H1 (cell line): Measurements from ENCODE around the gene PRKG2. TPM values are rescaled to one million over a fixed set of nuclear protein-coding genes. Genes with fewer than 3 reads are reported as not detected.

Experiments used
- CTCF ChIA-PET: fragments of 300-600 bp; sonication (Branson Sonifier 250); formaldehyde crosslinking; loops from one replicate; lab custom pipeline; 2021; ENCODE audit not compliant: partially characterized antibody; lab: Charles Lee
- POLR2A ChIA-PET: fragments of 300-600 bp; sonication (Branson Sonifier 250); formaldehyde crosslinking; loops from one replicate; lab custom pipeline; 2021; ENCODE audit warnings: inconsistent platforms; ENCODE audit not compliant: partially characterized antibody; lab: Charles Lee
- DNase-seq, 2 experiments: peaks; one replicate each; pipeline versions ENCODE4 v3.0.0 to v3.0.0-alpha.2; 2010 to 2022; ENCODE audit warnings: low spot score in 2 of 2, low read depth in 1 of 2, mixed read lengths in 1 of 2
- FAIRE-seq: peaks from 2 replicates; lab custom pipeline; 2011; peaks lifted over from hg19 to GRCh38; lab: Jason Lieb, UNC
- H2AFZ ChIP-seq: 2 replicates; pipeline ENCODE4 v1.8.1; 2012; ENCODE audit warnings: low read length, inconsistent platforms
- H2AK5ac ChIP-seq: 2 replicates; pipeline ENCODE4 v1.6.1; 2013; ENCODE audit warnings: low read depth, low read length
- H2BK120ac ChIP-seq: replicated peaks from 2 replicates; pipeline ENCODE3; 2013; ENCODE audit warnings: low read depth, low read length, inconsistent platforms
- H2BK12ac ChIP-seq: 2 replicates; pipeline ENCODE4 v1.6.1; 2013; ENCODE audit warnings: low read depth, low read length
- H2BK15ac ChIP-seq: 2 replicates; pipeline ENCODE4 v1.6.1; 2013; ENCODE audit warnings: low read length
- H2BK20ac ChIP-seq: 2 replicates; pipeline ENCODE4 v1.6.1; 2013; ENCODE audit warnings: low read length
- H2BK5ac ChIP-seq: 2 replicates; pipeline ENCODE4 v1.6.1; 2013; ENCODE audit warnings: low read depth, low read length
- H3K14ac ChIP-seq: 2 replicates; pipeline ENCODE4 v1.6.1; 2013; ENCODE audit warnings: inconsistent platforms; ENCODE audit not compliant: insufficient read length
- H3K18ac ChIP-seq: 2 replicates; pipeline ENCODE4 v1.6.1; 2013; ENCODE audit warnings: low read length; ENCODE audit errors: extremely low read depth
- H3K23ac ChIP-seq: 2 replicates; pipeline ENCODE4 v1.6.1; 2013; ENCODE audit warnings: inconsistent platforms; ENCODE audit not compliant: insufficient read length
- H3K23me2 ChIP-seq: 2 replicates; pipeline ENCODE4 v1.6.1; 2013; ENCODE audit warnings: low read depth, low read length
- H3K27ac ChIP-seq: 2 replicates; pipeline ENCODE4 v1.6.1; 2011; ENCODE audit warnings: low read depth, low read length, inconsistent platforms
- H3K27me3 ChIP-seq, 4 experiments: replicated peaks in 1 of 4; 1 replicate in 1 of 4; 2 replicates in 3 of 4; pipeline versions ENCODE4 v1.6.1 to v1.8.1; 2011 to 2013; ENCODE audit warnings: low read length in 3 of 4, mild to moderate bottlenecking in 3 of 4, inconsistent platforms in 2 of 4, mixed read lengths in 2 of 4, moderate library complexity in 1 of 4; ENCODE audit not compliant: control insufficient read depth in 3 of 4, insufficient read depth in 3 of 4; ENCODE audit errors: extremely low read depth in 1 of 4
- H3K36me3 ChIP-seq, 4 experiments: 2 replicates each; pipeline versions ENCODE4 v1.6.1 to v1.8.1; 2011 to 2013; ENCODE audit warnings: mild to moderate bottlenecking in 4 of 4, low read length in 3 of 4, moderate library complexity in 2 of 4, control low read depth in 1 of 4, inconsistent platforms in 1 of 4; ENCODE audit not compliant: insufficient read depth in 4 of 4, control insufficient read depth in 2 of 4
- H3K4ac ChIP-seq: replicated peaks from 2 replicates; pipeline ENCODE3; 2013; ENCODE audit warnings: low read length, low read depth, mixed read lengths, inconsistent platforms; ENCODE audit not compliant: insufficient read length
- H3K4me1 ChIP-seq, 4 experiments: replicated peaks in 1 of 4; 1 replicate in 1 of 4; 2 replicates in 3 of 4; pipeline versions ENCODE4 v1.6.1 to v1.8.1; 2011 to 2013; ENCODE audit warnings: low read length in 3 of 4, inconsistent platforms in 2 of 4, mixed read lengths in 1 of 4; ENCODE audit not compliant: insufficient read depth in 4 of 4, control insufficient read depth in 3 of 4
- H3K4me2 ChIP-seq, 2 experiments: 2 replicates each; pipeline versions ENCODE4 v1.6.1 to v1.8.1; 2011 to 2013; ENCODE audit warnings: low read depth in 2 of 2, low read length in 2 of 2, control low read depth in 1 of 2, inconsistent platforms in 1 of 2, mild to moderate bottlenecking in 1 of 2; ENCODE audit not compliant: insufficient read depth in 1 of 2
- H3K4me3 ChIP-seq, 4 experiments: fragments of 200-600, 300-600 bp in 1 of 4; sonication (generic), shearing (Covaris generic), sonication (Bioruptor Twin) in 1 of 4; 2 replicates each; pipeline versions ENCODE4 v1.5.1 to v1.8.1; 2011 to 2016; ENCODE audit warnings: low read length in 4 of 4, low read depth in 3 of 4, control low read depth in 2 of 4, inconsistent platforms in 2 of 4, mild to moderate bottlenecking in 2 of 4, mixed read lengths in 1 of 4, moderate library complexity in 1 of 4; ENCODE audit not compliant: insufficient read depth in 2 of 4; ENCODE audit errors: extremely low read depth in 1 of 4
- H3K56ac ChIP-seq: replicated peaks from 2 replicates; pipeline ENCODE3; 2013; ENCODE audit warnings: low read depth, mild to moderate bottlenecking, mixed read lengths, low read length, inconsistent platforms; ENCODE audit not compliant: insufficient read length
- H3K79me1 ChIP-seq: 2 replicates; pipeline ENCODE4 v1.6.1; 2013; ENCODE audit warnings: low read depth, low read length, control low read depth
- H3K79me2 ChIP-seq, 2 experiments: 2 replicates each; pipeline versions ENCODE4 v1.6.1 to v1.8.1; 2012 to 2013; ENCODE audit warnings: low read length in 2 of 2, mild to moderate bottlenecking in 2 of 2, inconsistent platforms in 1 of 2; ENCODE audit not compliant: insufficient read depth in 2 of 2, control insufficient read depth in 1 of 2
- H3K9ac ChIP-seq, 4 experiments: replicated peaks in 1 of 4; 1 replicate in 1 of 4; 2 replicates in 3 of 4; pipeline versions ENCODE4 v1.6.1 to v1.8.1; 2011 to 2013; ENCODE audit warnings: low read depth in 3 of 4, low read length in 3 of 4, control low read depth in 2 of 4, mild to moderate bottlenecking in 2 of 4, moderate library complexity in 2 of 4, inconsistent platforms in 1 of 4; ENCODE audit errors: extremely low read depth in 1 of 4
- H3K9me3 ChIP-seq, 2 experiments: 2 replicates each; pipeline versions ENCODE4 v1.6.1 to v1.8.1; 2012 to 2013; ENCODE audit warnings: mild to moderate bottlenecking in 2 of 2, moderate library complexity in 2 of 2, control low read depth in 1 of 2, inconsistent platforms in 1 of 2, low read depth in 1 of 2, low read length in 1 of 2, mixed read lengths in 1 of 2; ENCODE audit not compliant: insufficient read depth in 2 of 2
- H4K20me1 ChIP-seq, 2 experiments: replicated peaks in 1 of 2; 2 replicates each; pipeline versions ENCODE3 to v1.8.1; 2011 to 2013; ENCODE audit warnings: inconsistent platforms in 2 of 2, low read length in 2 of 2, mild to moderate bottlenecking in 1 of 2; ENCODE audit not compliant: insufficient read depth in 2 of 2, control insufficient read depth in 1 of 2
- H4K5ac ChIP-seq: 2 replicates; pipeline ENCODE4 v1.6.1; 2013; ENCODE audit warnings: low read length, low read depth, mixed read lengths, inconsistent platforms; ENCODE audit not compliant: insufficient read length
- H4K8ac ChIP-seq: 2 replicates; pipeline ENCODE4 v1.8.0; 2013; ENCODE audit warnings: mild to moderate bottlenecking, moderate library complexity, low read length, inconsistent platforms; ENCODE audit not compliant: insufficient read depth; ENCODE audit errors: extremely low read depth
- H4K91ac ChIP-seq: replicated peaks from 2 replicates; pipeline ENCODE3; 2013; ENCODE audit warnings: low read length, mixed read lengths, inconsistent platforms; ENCODE audit not compliant: insufficient read length
- BCL11A ChIP-seq, 2 experiments: IDR thresholded peaks; one replicate each; pipeline ENCODE4 v1.6.1; 2011; ENCODE audit warnings: low read depth in 2 of 2, low read length in 2 of 2, mild to moderate bottlenecking in 2 of 2
- CBX5 ChIP-seq: fragments of 300-800, 300-1000 bp; sonication (generic); IDR thresholded peaks from 2 replicates; pipeline ENCODE4 v1.7.1; 2016; ENCODE audit warnings: antibody characterized with exemption, low read length, low read depth
- FOSL1 ChIP-seq: IDR thresholded peaks from 2 replicates; pipeline ENCODE4 v1.6.1; 2011; ENCODE audit warnings: mild to moderate bottlenecking, low read depth, low read length, moderate library complexity; ENCODE audit not compliant: insufficient read depth
- TEAD4 ChIP-seq: IDR thresholded peaks from 2 replicates; pipeline ENCODE4 v1.6.1; 2012; ENCODE audit warnings: low read depth, low read length, inconsistent platforms, mixed read lengths
- WGBS, 2 experiments: shearing (Covaris generic) in 1 of 2; methylation state at CpG; one replicate each; pipeline versions ENCODE4 v1.1.6 to v1.1.7; 2013 to 2015; ENCODE audit warnings: low lambda C conversion rate in 2 of 2, mixed read lengths in 2 of 2, inconsistent platforms in 1 of 2, low coverage in 1 of 2, missing lambda C conversion rate in 1 of 2; ENCODE audit not compliant: insufficient replicate concordance in 2 of 2, insufficient coverage in 1 of 2, insufficient read length in 1 of 2; ENCODE audit errors: extremely low coverage in 1 of 2, missing lambda C conversion rate in 1 of 2; 5-methylcytosine and 5-hydroxymethylcytosine counted together
- polyA plus RNA-seq, 7 experiments: library from polyadenylated mRNA; depleted of rRNA in 3 of 7; stranded (reverse) in 5 of 7; unstranded in 2 of 7; fragments of >200 nt in 5 of 7; fragments of 200-250 nt in 2 of 7; gene quantifications; 1 replicate in 5 of 7; 2 replicates in 1 of 7; 4 replicates in 1 of 7; pipeline versions ENCODE4 v1.2.1 to v1.2.3, GENCODE V29; 2011 to 2013; ENCODE audit warnings: missing spikeins in 2 of 7, mixed read lengths in 2 of 7
- total RNA-seq: library from RNA; stranded (reverse); fragmentation: NEBNext Ultra II Directional; extraction: Animal tissue kit (Norgen Biotek cat#: 25700); gene quantifications from 2 replicates; pipeline ENCODE4 v1.2.1, GENCODE V29; 2021
- TF ChIP-seq, protein P1 (sequence below): IDR thresholded peaks from 2 replicates; pipeline ENCODE4 v1.6.1; 2012; ENCODE audit warnings: inconsistent platforms

The PRKG2 gene
- total and polyA plus RNA-seq, 2 of the 8 experiments (the other 6 are each of a cell fraction or from before 2014, with no cell fraction given), result 0.45 to 1.2 TPM

DNA sequence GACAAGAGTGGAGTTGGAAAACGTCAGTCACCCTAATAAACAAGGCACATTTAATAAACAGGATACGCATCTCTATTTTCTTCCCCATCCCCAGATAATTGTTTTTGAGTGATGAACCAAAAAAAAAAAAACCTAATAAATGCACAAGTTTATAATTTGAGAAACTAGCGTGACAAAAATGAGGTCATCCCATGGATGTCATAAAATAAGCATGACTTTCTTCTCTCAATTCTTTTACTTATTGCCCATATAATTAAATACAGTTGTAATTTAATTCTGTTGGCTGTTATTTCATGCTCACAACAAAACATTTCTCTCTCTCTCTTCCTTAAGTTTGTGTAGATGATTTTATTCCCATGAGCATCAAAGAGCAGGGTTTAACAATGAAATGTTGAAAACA, 20.7 kb downstream of the PRKG2 start:
- WGBS, 2 experiments, result 87% methylated on average over 3 of the region's 3 CpGs; no CpG with 5 or more reads in 1 of the 2 experiments
- Histone ChIP-seq H3K56ac (no peak overlapping the region), H3K27ac (no peak overlapping the region), H3K23ac (no peak overlapping the region), H4K8ac (no peak overlapping the region), H3K4ac (no peak overlapping the region), H2AFZ (no peak overlapping the region), H3K14ac (no peak overlapping the region), H2BK20ac (no peak overlapping the region), H3K79me2 (no peaks in the 10 kb centered on the region), H3K79me1 (no peaks in the 10 kb centered on the region), H2BK12ac (no peak overlapping the region), H4K91ac (no peak overlapping the region), H3K27me3 (no peaks in the 10 kb centered on the region), H4K20me1 (no peaks in the 10 kb centered on the region), H3K9me3 (no peaks in the 10 kb centered on the region), H3K9ac (no peak overlapping the region), H2BK120ac (no peak overlapping the region), H3K23me2 (no peaks in the 10 kb centered on the region), H2BK5ac (no peak overlapping the region), H3K18ac (no peak overlapping the region), H2BK15ac (no peak overlapping the region), H3K4me3 (no peak overlapping the region), H3K4me2 (no peak overlapping the region), H4K5ac (no peak overlapping the region), H3K4me1 (no peaks in the 10 kb centered on the region), H2AK5ac (no peak overlapping the region), H3K36me3 (no peaks in the 10 kb centered on the region)
- DNase-seq, result no peak
- TF ChIP-seq CBX5, result no peak
- TF ChIP-seq, protein P1, sequence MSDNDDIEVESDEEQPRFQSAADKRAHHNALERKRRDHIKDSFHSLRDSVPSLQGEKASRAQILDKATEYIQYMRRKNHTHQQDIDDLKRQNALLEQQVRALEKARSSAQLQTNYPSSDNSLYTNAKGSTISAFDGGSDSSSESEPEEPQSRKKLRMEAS, result no peak
- no peak for TF ChIP-seq TEAD4
- no peak for TF ChIP-seq FOSL1
- no peak for TF ChIP-seq BCL11A (IDR thresholded peaks at IDR 0.05; ENCODE audit: low read depth in 2 of 2, low read length in 2 of 2)
- FAIRE-seq, result no peak
- CTCF ChIA-PET, result interaction anchor here (0.8 to 2.4 kb wide), 3 partner anchors 10 to 351 kb away, joined by 3 to 10 read pairs (median 3); no protein-coding TSS in a partner anchor
- POLR2A ChIA-PET, result no interaction called here
